Measurements from ENCODE around the gene EPHB1.

The EPHB1 gene

GRCh38 chr3:134813618-134814017 is 18.6 kb downstream of the EPHB1 start:
- TF ChIP-seq CTCF (IDR thresholded peaks at IDR 0.05; ENCODE audit: low read depth, low read length, missing control alignments), result no peak
- DNase-seq (ENCODE audit: extremely low read depth, low read depth), result no peak
- no peak overlapping the region for H3K4me3 ChIP-seq (replicated peaks; ENCODE audit: low read depth, low read length)

- no peak for DNase-seq (ENCODE audit: extremely low read depth, low read depth)
- TF ChIP-seq CTCF (IDR thresholded peaks at IDR 0.05; ENCODE audit: low read depth, low read length, missing control alignments), result no peak
Measured at GRCh38 chr3:134815519-134815918, 20.5 kb downstream of the EPHB1 start.

GRCh38 chr3:134816623-134817022 is 21.6 kb downstream of the EPHB1 start:
- no peak for DNase-seq (ENCODE audit: extremely low read depth, low read depth)
- no peak overlapping the region for H3K4me3 ChIP-seq (replicated peaks; ENCODE audit: low read depth, low read length)
- no peak for TF ChIP-seq CTCF (IDR thresholded peaks at IDR 0.05; ENCODE audit: low read depth, low read length, missing control alignments)

More at GRCh38 chr3:134815519-134815918, 20.5 kb downstream of the EPHB1 start:
- H3K4me3 ChIP-seq (replicated peaks; ENCODE audit: low read depth, low read length), result no peak overlapping the region

GRCh38 chr3:134817297-134817696 is 22.2 kb downstream of the EPHB1 start:
- H3K4me3 ChIP-seq (replicated peaks; ENCODE audit: low read depth, low read length), result no peak overlapping the region
- no peak for TF ChIP-seq CTCF (IDR thresholded peaks at IDR 0.05; ENCODE audit: low read depth, low read length, missing control alignments)
- DNase-seq (ENCODE audit: extremely low read depth, low read depth), result no peak

- TF ChIP-seq CTCF (IDR thresholded peaks at IDR 0.05; ENCODE audit: low read depth, low read length, missing control alignments), result no peak
- no peak for DNase-seq (ENCODE audit: extremely low read depth, low read depth)
- H3K4me3 ChIP-seq (replicated peaks; ENCODE audit: low read depth, low read length), result no peak overlapping the region
Measured at GRCh38 chr3:134820994-134821393, 25.9 kb downstream of the EPHB1 start.

- no peak for TF ChIP-seq CTCF (IDR thresholded peaks at IDR 0.05; ENCODE audit: low read depth, low read length, missing control alignments)
- no peak for DNase-seq (ENCODE audit: extremely low read depth, low read depth)
- H3K4me3 ChIP-seq (replicated peaks; ENCODE audit: low read depth, low read length), result no peak overlapping the region
Measured at GRCh38 chr3:134822090-134822489, 27.0 kb downstream of the EPHB1 start.

- DNase-seq (ENCODE audit: extremely low read depth, low read depth), result no peak
- TF ChIP-seq CTCF (IDR thresholded peaks at IDR 0.05; ENCODE audit: low read depth, low read length, missing control alignments), result no peak
- no peak overlapping the region for H3K4me3 ChIP-seq (replicated peaks; ENCODE audit: low read depth, low read length)
Measured at GRCh38 chr3:134823679-134824078, 28.6 kb downstream of the EPHB1 start.
